HG02970 (cell line): ENCODE data around the gene CEP95.
"Not testable (repeated sequence)": the region's sequence is repeated elsewhere in the genome, so short reads cannot be mapped to it uniquely, and the experiment has no call there.

Source experiments
- ATAC-seq: cut with Tn5 transposase; IDR thresholded peaks from one replicate; pipeline ENCODE4 v1.9.1; 2021; ENCODE audit warnings: mild to moderate bottlenecking, moderate library complexity, moderate number of reproducible peaks; ENCODE audit not compliant: unreplicated experiment, low FRiP score

Gene CEP95

GRCh38 chr17:64506576-64507412 lies at the start of gene CEP95:
TSS of gene CEP95 (plus strand) at chr17:64506977. CDS start at chr17:64507098, 121 bp downstream.
- peak; percentile 58 for ATAC-seq

- no peak for ATAC-seq
These were observed 49.6 kb upstream of the CEP95 start for GRCh38 chr17:64457156-64457555.

GRCh38 chr17:64458756-64459155 lies 48.0 kb upstream of the CEP95 start:
- ATAC-seq: no peak

- ATAC-seq: no peak
These were observed 47.5 kb upstream of the CEP95 start for GRCh38 chr17:64459284-64459747.

- not testable (repeated sequence) for ATAC-seq
These were observed 47.0 kb upstream of the CEP95 start for GRCh38 chr17:64459818-64460217.

GRCh38 chr17:64460955-64461354 lies 45.8 kb upstream of the CEP95 start:
- ATAC-seq: no peak

GRCh38 chr17:64461788-64462187 lies 45.0 kb upstream of the CEP95 start:
- no peak for ATAC-seq

GRCh38 chr17:64466019-64466735 lies 40.6 kb upstream of the CEP95 start:
- no peak for ATAC-seq

GRCh38 chr17:64466834-64467233 lies 39.9 kb upstream of the CEP95 start:
- not testable (repeated sequence) for ATAC-seq

GRCh38 chr17:64470625-64471024 lies 36.2 kb upstream of the CEP95 start:
- ATAC-seq: no peak

- ATAC-seq: no peak
These were observed 35.3 kb upstream of the CEP95 start for GRCh38 chr17:64471440-64471839.

- ATAC-seq: no peak
These were observed 34.2 kb upstream of the CEP95 start for GRCh38 chr17:64472564-64472963.

GRCh38 chr17:64477849-64478248 lies 28.9 kb upstream of the CEP95 start:
- ATAC-seq: no peak

GRCh38 chr17:64480951-64481350 lies 25.8 kb upstream of the CEP95 start:
- no peak for ATAC-seq

GRCh38 chr17:64484380-64484779 lies 22.4 kb upstream of the CEP95 start:
- no peak for ATAC-seq

- no peak for ATAC-seq
These were observed 18.5 kb upstream of the CEP95 start for GRCh38 chr17:64488301-64488700.

- no peak for ATAC-seq
These were observed 15.5 kb upstream of the CEP95 start for GRCh38 chr17:64491034-64491860.

- ATAC-seq: no peak
These were observed 14.8 kb upstream of the CEP95 start for GRCh38 chr17:64491994-64492393.

- ATAC-seq: no peak
These were observed 14.2 kb upstream of the CEP95 start for GRCh38 chr17:64492481-64493109.

- no peak for ATAC-seq
These were observed 12.7 kb upstream of the CEP95 start for GRCh38 chr17:64494121-64494520.
